ENCODE results near the gene ZEB1. TPM values are rescaled to one million over a fixed set of nuclear protein-coding genes. Genes with fewer than 3 reads are reported as not detected.
A peak's percentile ranks its signal among the peaks of the same experiment; 100 is the strongest.

ZEB1 gene
- total and polyA plus RNA-seq, 2 of the 4 experiments (the other 2 are of a cell fraction): 23.7 to 108 TPM

DNA sequence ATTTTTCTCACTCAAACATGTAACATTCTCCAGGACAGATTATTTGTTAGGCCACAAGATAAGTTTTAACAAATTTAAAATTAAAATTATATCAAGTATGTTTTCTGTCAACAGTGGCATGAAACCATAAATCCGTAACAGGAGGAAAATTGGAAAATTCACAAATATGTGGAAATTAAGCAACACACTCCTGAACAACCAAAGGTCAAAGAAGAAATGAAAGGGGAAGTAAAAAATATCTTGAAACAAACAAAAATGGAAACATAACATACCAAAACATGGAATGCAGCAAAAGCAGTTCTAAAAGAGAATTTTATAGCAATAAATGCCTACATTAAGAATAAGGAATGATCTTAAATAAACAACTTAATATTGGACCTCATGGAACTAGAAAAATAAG is 147.3 kb downstream of the ZEB1 start:
- intact Hi-C loops (cut with micrococcal nuclease) (no loop called here), dilution Hi-C loops (cut with HindIII; ENCODE audit: low sequenced_read_pairs, unreplicated experiment) (no loop called here), in situ Hi-C loops (cut with MboI; ENCODE audit: low sequenced_read_pairs) (no loop called here)
- no peak for TF ChIP-seq CEBPB (IDR thresholded peaks at IDR 0.05; ENCODE audit: low read depth, low read length)
- TF ChIP-seq ELK1 (IDR thresholded peaks at IDR 0.05; ENCODE audit: borderline replicate concordance, low read depth, low read length): no peak
- no peak for TF ChIP-seq POLR2A (IDR thresholded peaks at IDR 0.05; ENCODE audit: low read depth, low read length)
- TF ChIP-seq MXI1 (IDR thresholded peaks at IDR 0.05; ENCODE audit: borderline replicate concordance, low read depth, low read length): no peak
- TF ChIP-seq CHD1 (IDR thresholded peaks at IDR 0.05; ENCODE audit: low read depth, low read length): no peak
- TF ChIP-seq FOS (IDR thresholded peaks at IDR 0.05; ENCODE audit: low read depth, low read length): no peak
- TF ChIP-seq BHLHE40 (IDR thresholded peaks at IDR 0.05; ENCODE audit: low read depth, low read length): no peak
- no peak for TF ChIP-seq RAD21 (IDR thresholded peaks at IDR 0.05; ENCODE audit: low read length)
- TF ChIP-seq RFX5 (IDR thresholded peaks at IDR 0.05; ENCODE audit: low read depth, low read length): no peak
- no peak for TF ChIP-seq NFE2L2 (IDR thresholded peaks at IDR 0.05; ENCODE audit: low read depth, low read length)
- TF ChIP-seq SMC3 (IDR thresholded peaks at IDR 0.05; ENCODE audit: low read depth, low read length): no peak
- Histone ChIP-seq H3K23ac (ENCODE audit: low read depth, low read length) (no peak overlapping the region), H3K36me3 (ENCODE audit: control insufficient read depth, insufficient read depth, low read length) (peaks cover 28% of the 10 kb centered on the region), H3K4me1 (ENCODE audit: control insufficient read depth, insufficient read depth, low read length) (no peaks in the 10 kb centered on the region), H3K9ac (ENCODE audit: low read depth, low read length) (no peak overlapping the region), H2BK120ac (ENCODE audit: low read depth, low read length) (no peak overlapping the region), H3K56ac (ENCODE audit: extremely low read depth, insufficient read depth, low read length) (no peak overlapping the region), H2BK20ac (ENCODE audit: low read depth, low read length) (no peak overlapping the region), H2BK15ac (ENCODE audit: low read depth, low read length) (no peak overlapping the region), H3K18ac (ENCODE audit: low read depth, low read length) (no peak overlapping the region), H3K4ac (ENCODE audit: low read depth, low read length) (no peak overlapping the region), H4K91ac (ENCODE audit: insufficient read depth, low read depth, low read length) (no peak overlapping the region), H3K27ac (ENCODE audit: insufficient read depth, low read length) (no peak overlapping the region), H3K4me2 (ENCODE audit: low read depth, low read length) (no peak overlapping the region), H2AK9ac (replicated peaks; ENCODE audit: low read depth, low read length, poor library complexity) (no peak overlapping the region), H3K4me3 (ENCODE audit: insufficient read depth, low read depth, low read length) (no peak overlapping the region), H3K14ac (replicated peaks; ENCODE audit: low read depth, low read length) (no peak overlapping the region), H3K9me3 (ENCODE audit: control insufficient read depth, insufficient read depth, low read length) (peaks cover 14% of the 10 kb centered on the region), H2AFZ (replicated peaks; ENCODE audit: low read length, poor library complexity) (no peak overlapping the region), H3K27me3 (ENCODE audit: control insufficient read depth, insufficient read depth, low read length) (no peaks in the 10 kb centered on the region), H3K79me1 (ENCODE audit: low read depth in 1 of 2, low read length in 2 of 2) (peaks cover 31 to 38% of the 10 kb centered on the region in 2 experiments), H4K8ac (ENCODE audit: low read depth in 2 of 2, low read length in 2 of 2) (no peak overlapping the region), H4K5ac (ENCODE audit: low read depth, low read length) (no peak overlapping the region), H4K20me1 (ENCODE audit: insufficient read depth, low read length) (peaks cover 13% of the 10 kb centered on the region), H2BK5ac (ENCODE audit: low read depth, low read length, poor library complexity, severe bottlenecking) (no peak overlapping the region), H3K9me1 (ENCODE audit: insufficient read depth, low read length) (peaks cover 8% of the 10 kb centered on the region), H2AK5ac (ENCODE audit: low read depth, low read length) (no peak overlapping the region)
- no TSS peak for BruUV-seq (replicated peaks)
- no peak for DNase-seq
- ChIA-PET POLR2A (ENCODE audit: unreplicated experiment) (no interaction called here), CTCF (no interaction called here)
- ATAC-seq (ENCODE audit: low read depth): peak; percentile 54
- no CpG with 5 or more reads among the region's 1 CpG for WGBS, 2 experiments (ENCODE audit: extremely low coverage in 2 of 2, insufficient read length in 1 of 2)
